Activated T-cell treated with anti-CD3 and anti-CD28 coated beads, Interleukin-2, amount 50 U/mL, for 4 hours (primary cell): ENCODE measurements around the gene B4GALT1. TPM values are rescaled to one million over a fixed set of nuclear protein-coding genes. Genes with fewer than 3 reads are reported as not detected.

Experiments
- ATAC-seq, 2 donors: fragments of 200-7000 bp; cut with Tn5 transposase; one replicate each; pipeline ENCODE4 v1.10.0; 2021
- DNase-seq: peaks from one replicate; pipeline ENCODE4 v3.0.0-alpha.2; 2020
- H3K27me3 Mint-ChIP-seq: one replicate; pipeline ENCODE4 v1.8.0; 2021; ENCODE audit warnings: low read depth, mixed read lengths
- H3K36me3 Mint-ChIP-seq: one replicate; pipeline ENCODE4 v1.8.0; 2022; ENCODE audit warnings: mixed read lengths; ENCODE audit not compliant: insufficient read depth
- H3K4me1 Mint-ChIP-seq: one replicate; pipeline ENCODE4 v1.8.0; 2021; ENCODE audit warnings: low read depth, mixed read lengths
- H3K4me3 Mint-ChIP-seq: one replicate; pipeline ENCODE4 v1.8.0; 2021; ENCODE audit warnings: mild to moderate bottlenecking, moderate library complexity, mixed read lengths
- H3K9me3 Mint-ChIP-seq: one replicate; pipeline ENCODE4 v1.8.0; 2021; ENCODE audit warnings: mixed read lengths
- total RNA-seq, 3 donors: library from RNA; stranded (reverse); gene quantifications; one replicate each; pipeline ENCODE4 v1.2.1, GENCODE V29; 2021

Gene B4GALT1
- total RNA-seq, 3 donors from 2014 or later = 30.2 to 43.4 (median 32.0) TPM

DNA sequence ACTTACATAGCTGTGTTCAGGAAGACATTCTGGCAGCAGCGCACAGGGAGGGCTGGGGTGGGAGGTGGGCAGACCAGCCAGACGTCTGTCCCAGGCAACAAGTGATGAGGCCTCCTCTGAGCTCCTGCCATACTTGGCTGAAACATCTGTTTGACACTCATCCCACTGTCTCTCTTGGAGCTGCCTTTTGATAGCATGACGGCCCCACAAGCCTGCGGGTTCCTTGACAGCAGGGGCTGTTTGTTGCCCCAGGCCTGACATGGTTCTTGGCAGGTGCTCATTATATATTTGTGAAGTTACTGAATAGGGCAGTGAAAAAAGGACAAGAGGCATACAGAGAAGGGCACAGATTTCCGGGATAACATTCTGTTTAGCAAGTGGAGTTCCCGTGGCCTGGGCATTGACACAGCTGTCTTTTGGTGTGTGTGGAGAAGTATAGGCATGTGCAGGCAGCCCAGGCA, 22.2 kb upstream of the B4GALT1 start:
- Mint-ChIP-seq H3K9me3 (no peaks in the 10 kb centered on the region), H3K27me3 (peaks cover 2% of the 10 kb centered on the region), H3K4me1 (no peaks in the 10 kb centered on the region), H3K36me3 (no peaks in the 10 kb centered on the region), H3K4me3 (no peak overlapping the region)
- ATAC-seq = no peak
- no peak for DNase-seq

DNA sequence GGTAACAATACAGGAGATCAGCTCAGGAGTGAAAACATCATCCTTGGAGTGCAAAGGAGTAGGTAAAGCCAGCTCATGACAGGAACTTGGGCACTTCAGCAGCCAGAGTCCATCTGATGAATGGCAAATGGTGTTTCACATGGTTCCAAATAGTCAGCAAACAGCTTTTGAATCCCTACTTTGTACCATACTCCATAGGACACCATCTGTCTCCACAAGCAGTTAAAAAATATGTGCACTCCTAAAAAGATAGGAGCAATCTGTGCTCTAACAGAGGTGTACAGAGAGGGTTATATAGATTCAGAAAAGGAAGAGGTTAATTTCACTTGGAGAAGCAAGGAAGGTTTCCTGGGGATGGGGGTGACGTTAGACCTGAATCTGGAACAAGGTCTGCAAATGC, 21.6 kb upstream of the B4GALT1 start:
- no peaks in the 10 kb centered on the region for H3K4me1 Mint-ChIP-seq
- H3K9me3 Mint-ChIP-seq = no peaks in the 10 kb centered on the region
- peaks cover 2% of the 10 kb centered on the region for H3K27me3 Mint-ChIP-seq
- no peaks in the 10 kb centered on the region for H3K36me3 Mint-ChIP-seq
- ATAC-seq (no peak), DNase-seq (no peak)
- H3K4me3 Mint-ChIP-seq = no peak overlapping the region

DNA sequence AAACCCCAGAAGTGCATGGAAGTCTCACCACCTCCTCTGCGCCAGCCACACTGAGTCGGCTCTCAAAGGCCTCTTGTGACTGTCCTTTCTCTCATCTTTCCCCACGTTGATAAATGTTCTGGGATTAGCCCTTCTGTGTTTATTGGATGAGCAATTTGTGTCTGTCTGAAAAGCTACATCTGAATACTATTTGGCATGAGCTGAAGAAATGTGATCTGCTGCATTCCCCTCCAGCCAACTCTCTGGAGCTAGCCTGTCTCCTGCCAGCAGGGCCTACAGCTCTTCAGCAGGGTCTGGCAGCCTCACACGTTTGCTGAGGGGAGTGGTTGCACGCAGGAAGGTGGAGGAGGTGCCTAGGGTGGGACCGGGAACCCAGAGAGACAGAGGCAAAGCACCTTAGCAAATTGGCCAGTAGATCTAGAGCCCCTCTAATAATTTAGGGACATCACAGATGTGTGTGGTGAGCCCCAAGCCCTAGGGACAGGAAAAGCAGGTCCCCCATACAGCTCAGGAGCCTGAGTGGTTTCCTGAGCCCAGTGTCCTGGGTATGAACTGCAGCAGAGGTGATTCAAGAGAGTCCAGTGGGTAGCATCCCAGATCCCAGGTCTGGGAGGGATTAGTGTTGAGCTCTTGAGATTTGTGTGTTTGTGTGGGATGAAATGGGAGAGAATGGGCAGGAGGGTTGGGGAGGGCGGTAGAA, 20.5 kb upstream of the B4GALT1 start:
- no peak overlapping the region for H3K4me3 Mint-ChIP-seq
- DNase-seq (no peak), ATAC-seq (no peak)
- peaks cover 2% of the 10 kb centered on the region for H3K27me3 Mint-ChIP-seq
- H3K36me3 Mint-ChIP-seq = no peaks in the 10 kb centered on the region
- no peaks in the 10 kb centered on the region for H3K4me1 Mint-ChIP-seq
- no peaks in the 10 kb centered on the region for H3K9me3 Mint-ChIP-seq

DNA sequence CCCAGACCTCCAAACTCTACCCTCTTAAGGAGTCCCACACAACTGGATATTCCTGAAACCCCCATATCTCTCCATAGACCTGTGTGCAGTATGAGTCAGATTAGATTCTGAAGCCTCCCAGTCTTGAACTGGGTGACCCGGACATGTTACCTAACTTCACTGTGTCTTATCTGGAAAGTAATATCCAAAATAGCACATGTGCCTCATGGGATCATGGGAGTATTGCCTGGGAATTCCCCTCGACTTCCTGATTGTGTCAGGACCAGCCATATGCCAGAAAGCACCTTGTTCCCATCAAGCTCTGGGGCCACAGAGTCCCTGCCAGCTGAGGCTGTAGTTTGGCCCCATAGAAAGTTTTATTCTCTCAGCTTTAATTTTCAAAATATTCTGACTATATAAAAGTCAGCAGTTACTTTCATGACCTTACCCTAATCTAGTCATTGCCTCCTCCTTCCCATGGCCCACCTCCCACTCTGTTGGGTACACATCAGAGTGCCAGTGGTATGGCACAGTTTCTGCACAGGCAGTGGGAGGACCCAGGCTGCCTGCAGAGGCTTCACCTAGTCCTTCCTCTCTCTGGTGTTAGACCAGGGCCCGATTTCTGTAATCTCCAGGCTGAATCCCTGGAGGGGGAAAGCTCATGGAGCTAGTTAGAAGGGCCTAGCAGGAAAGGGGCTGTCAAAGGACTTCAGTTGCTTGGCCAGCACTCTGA, 19.5 kb upstream of the B4GALT1 start:
- Mint-ChIP-seq H3K36me3 (no peaks in the 10 kb centered on the region), H3K9me3 (no peaks in the 10 kb centered on the region), H3K4me1 (no peaks in the 10 kb centered on the region), H3K4me3 (no peak overlapping the region), H3K27me3 (peaks cover 4% of the 10 kb centered on the region)
- DNase-seq (no peak), ATAC-seq (no peak)

DNA sequence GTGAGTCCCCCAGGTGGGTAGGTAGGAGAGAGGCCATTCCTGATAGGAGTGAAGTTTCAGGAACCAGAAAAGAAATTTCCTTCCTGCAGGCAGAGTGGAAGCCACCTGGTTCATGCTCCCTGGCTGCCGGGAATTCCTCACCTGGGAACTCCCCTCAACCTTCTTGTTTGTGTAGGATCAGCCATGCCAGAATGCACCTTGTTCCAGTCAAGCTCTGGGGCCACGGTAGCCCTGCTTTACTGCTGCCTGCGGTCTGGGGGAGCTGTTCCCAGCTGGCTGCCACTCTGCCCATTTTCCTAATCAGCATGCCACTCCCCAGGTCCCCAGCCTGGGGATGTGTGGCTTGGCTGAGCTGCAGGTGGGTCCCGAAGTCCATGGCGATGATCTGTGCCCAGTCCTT, 18.7 kb upstream of the B4GALT1 start:
- ATAC-seq (no peak), DNase-seq (no peak)
- peaks cover 4% of the 10 kb centered on the region for H3K27me3 Mint-ChIP-seq
- no peaks in the 10 kb centered on the region for H3K9me3 Mint-ChIP-seq
- H3K4me3 Mint-ChIP-seq = no peak overlapping the region
- H3K4me1 Mint-ChIP-seq = no peaks in the 10 kb centered on the region
- no peaks in the 10 kb centered on the region for H3K36me3 Mint-ChIP-seq

DNA sequence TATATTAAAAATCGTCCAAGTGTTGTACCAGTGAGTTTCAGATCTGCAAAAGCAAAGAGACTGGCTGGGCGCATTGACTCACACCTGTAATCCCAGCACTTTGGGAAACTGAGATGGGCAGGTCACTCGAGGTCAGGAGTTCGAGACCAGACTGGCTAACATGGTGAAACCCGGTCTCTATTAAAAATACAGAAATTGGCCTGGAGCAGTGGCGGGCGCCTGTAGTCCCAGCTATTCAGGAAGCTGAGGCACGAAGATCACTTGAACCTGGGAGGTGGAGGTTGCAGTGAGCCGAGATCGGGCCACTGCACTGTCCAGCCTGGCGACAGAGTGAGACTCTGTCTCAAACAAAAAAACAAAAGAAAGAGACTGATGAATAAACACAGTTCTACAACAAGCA, 18.3 kb upstream of the B4GALT1 start:
- no peaks in the 10 kb centered on the region for H3K9me3 Mint-ChIP-seq
- DNase-seq (no peak), ATAC-seq (no peak)
- peaks cover 4% of the 10 kb centered on the region for H3K27me3 Mint-ChIP-seq
- no peaks in the 10 kb centered on the region for H3K4me1 Mint-ChIP-seq
- H3K36me3 Mint-ChIP-seq = no peaks in the 10 kb centered on the region
- H3K4me3 Mint-ChIP-seq = no peak overlapping the region

DNA sequence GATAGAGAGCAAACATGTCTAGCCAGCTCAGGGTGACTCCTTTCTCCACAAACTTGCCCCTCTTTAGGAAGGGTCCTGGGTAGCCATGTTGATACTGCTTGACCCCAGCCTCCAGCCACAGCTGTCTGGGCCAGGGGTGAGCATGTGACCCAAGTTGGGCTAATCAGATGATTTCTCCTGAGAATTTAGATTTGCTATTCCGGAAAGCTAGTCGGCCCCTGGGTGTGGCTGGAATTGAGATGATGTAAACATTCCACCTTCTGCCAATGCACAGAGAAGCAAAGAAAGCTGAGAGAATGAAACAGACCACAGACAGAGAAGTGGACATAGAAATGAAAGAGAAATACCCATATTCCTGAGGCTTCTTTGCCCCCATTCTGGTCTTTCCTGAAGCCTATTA, 17.8 kb upstream of the B4GALT1 start:
- H3K36me3 Mint-ChIP-seq = no peaks in the 10 kb centered on the region
- no peak overlapping the region for H3K4me3 Mint-ChIP-seq
- ATAC-seq = no peak
- no peaks in the 10 kb centered on the region for H3K4me1 Mint-ChIP-seq
- H3K9me3 Mint-ChIP-seq = no peaks in the 10 kb centered on the region
- H3K27me3 Mint-ChIP-seq = peaks cover 4% of the 10 kb centered on the region
- DNase-seq = no peak

DNA sequence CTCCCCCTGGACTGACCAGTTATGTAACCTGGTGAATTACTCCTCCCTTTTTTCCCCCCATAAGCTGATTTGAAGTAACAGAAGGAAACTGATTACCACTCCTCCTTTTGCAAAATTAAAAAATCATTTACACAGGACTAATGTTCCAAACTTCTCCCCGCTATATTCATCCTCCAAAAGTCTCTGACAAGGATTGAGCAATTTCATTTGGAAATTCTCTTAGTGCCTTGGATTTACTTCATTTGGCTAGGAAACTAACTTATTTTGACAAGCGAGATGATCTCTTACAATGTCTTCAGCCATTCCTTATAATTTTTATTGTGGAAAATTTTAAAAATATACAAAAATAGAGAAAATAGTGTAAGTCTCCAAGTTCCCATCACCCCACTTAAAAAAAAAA, 15.4 kb upstream of the B4GALT1 start:
- peaks cover 4% of the 10 kb centered on the region for H3K27me3 Mint-ChIP-seq
- no peaks in the 10 kb centered on the region for H3K36me3 Mint-ChIP-seq
- H3K4me1 Mint-ChIP-seq = no peaks in the 10 kb centered on the region

DNA sequence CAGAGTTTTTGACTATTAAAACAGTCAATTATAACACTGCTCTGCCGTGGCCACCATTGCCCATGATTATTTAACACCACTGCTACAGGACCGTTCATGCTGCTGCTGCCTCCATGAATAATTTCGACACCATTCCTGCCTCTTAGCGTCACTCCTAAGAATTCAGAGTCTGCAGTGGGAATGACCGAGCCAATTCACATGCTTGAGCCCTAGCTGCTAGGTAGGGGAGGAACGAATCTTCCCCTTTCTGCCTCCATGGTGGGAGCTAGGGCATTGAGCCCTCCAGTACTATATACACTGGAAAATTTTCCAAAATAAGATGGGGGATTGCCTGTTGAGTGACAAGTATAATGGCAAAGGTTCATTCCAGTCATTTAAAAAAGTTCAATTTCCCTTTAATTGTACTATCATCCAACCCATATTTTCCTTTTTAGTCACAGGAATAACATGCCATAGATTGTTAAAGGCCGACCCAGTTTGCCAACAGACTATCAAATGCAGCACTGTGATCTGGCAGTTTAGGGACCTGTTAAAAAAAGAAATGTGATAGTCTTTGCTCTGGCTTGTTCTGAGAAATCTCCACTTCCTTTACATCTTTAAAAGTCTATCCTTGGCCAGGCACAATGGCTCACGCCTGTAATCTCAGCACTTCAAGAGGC, 13.5 kb upstream of the B4GALT1 start:
- no peak for DNase-seq
- H3K4me1 Mint-ChIP-seq = no peaks in the 10 kb centered on the region
- H3K36me3 Mint-ChIP-seq = no peaks in the 10 kb centered on the region
- H3K9me3 Mint-ChIP-seq = no peaks in the 10 kb centered on the region
- H3K27me3 Mint-ChIP-seq = peaks cover 2% of the 10 kb centered on the region
- ATAC-seq = no peak
- H3K4me3 Mint-ChIP-seq = no peak overlapping the region

More for the DNA sequence above, 15.4 kb upstream of the B4GALT1 start:
- ATAC-seq (no peak), DNase-seq (no peak)
- no peak overlapping the region for H3K4me3 Mint-ChIP-seq
- H3K9me3 Mint-ChIP-seq = no peaks in the 10 kb centered on the region

DNA sequence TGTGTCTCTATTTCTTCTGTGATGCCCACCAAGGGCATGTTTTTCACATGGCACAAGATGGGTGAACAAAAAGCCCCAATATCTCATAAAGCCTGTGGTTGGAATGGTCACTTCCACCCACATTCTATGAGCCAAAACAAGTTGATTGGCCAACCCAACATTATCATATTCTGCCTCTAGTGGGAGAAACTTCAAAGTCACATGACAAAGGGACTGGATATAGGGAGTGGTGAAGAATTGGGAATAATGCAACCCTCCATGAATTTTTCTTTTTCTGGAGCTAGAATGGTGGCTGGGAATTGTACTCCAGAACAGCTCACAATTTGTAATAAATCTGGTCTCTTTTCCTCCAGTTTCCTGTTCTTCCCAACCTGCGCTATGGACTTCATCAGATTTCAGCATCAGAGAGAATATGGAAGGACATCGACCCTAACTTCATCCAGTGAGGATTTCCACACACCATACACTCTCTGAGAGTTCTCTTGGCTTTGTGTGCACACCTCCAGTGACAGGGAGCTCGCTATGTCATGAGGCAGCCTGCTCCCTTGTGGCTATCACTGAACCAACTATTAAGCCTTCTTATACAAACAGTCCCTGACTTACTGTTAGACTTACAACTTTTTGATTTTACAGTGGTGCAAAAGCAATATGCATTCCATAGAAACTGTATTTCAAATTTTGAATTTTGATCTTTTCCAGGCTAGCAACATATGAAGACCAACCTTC, 12.0 kb upstream of the B4GALT1 start:
- Mint-ChIP-seq H3K27me3 (peaks cover 2% of the 10 kb centered on the region), H3K4me3 (no peak overlapping the region), H3K9me3 (no peaks in the 10 kb centered on the region), H3K36me3 (no peaks in the 10 kb centered on the region), H3K4me1 (no peaks in the 10 kb centered on the region)
- ATAC-seq (peak in 1 of 2 donors; percentile 34), DNase-seq (no peak)

DNA sequence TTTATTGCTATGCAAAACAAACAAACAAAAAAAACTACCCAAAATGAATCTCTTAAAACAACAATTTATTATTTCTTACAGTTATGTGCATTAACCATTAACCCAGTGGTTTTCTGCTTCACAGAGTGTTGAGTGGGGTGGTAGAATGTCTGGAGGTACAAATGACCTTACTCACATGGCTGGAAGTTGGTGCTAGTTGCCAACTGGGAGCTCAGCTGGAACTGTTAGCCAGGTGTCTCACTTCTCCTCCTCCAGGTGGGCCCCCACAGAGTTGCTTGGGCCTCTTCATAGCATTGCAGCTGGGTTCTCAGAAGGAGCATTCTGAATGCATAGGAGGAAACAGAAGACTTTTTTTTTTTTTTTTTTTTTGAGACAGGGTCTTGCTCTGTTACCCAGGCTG, 10.5 kb upstream of the B4GALT1 start:
- Mint-ChIP-seq H3K36me3 (no peaks in the 10 kb centered on the region), H3K9me3 (no peaks in the 10 kb centered on the region), H3K4me1 (no peaks in the 10 kb centered on the region), H3K27me3 (peaks cover 2% of the 10 kb centered on the region), H3K4me3 (no peak overlapping the region)
- ATAC-seq (no peak), DNase-seq (no peak)

DNA sequence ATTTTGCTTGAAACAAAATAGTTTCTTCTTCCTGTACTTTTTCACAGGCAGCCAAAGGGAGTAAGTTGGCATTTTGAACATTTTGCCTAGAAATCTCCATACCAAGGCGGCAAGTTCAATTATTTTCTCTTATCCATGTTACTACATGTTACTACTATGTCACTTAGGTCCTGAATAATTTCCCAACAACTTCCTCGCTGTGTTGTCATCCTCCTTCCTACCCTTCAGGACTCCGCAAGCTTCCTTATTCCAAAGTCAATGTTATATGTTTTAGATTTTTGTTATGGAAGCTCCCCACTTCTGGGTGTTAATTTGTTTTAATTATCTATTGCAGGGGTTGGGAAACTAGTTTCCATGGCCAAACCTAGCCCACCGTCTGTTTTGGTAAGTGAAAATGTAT, 9.9 kb upstream of the B4GALT1 start:
- Mint-ChIP-seq H3K4me3 (no peak overlapping the region), H3K9me3 (no peaks in the 10 kb centered on the region), H3K4me1 (no peaks in the 10 kb centered on the region), H3K27me3 (peaks cover under 1% of the 10 kb centered on the region), H3K36me3 (no peaks in the 10 kb centered on the region)
- DNase-seq = no peak
- no peak for ATAC-seq

DNA sequence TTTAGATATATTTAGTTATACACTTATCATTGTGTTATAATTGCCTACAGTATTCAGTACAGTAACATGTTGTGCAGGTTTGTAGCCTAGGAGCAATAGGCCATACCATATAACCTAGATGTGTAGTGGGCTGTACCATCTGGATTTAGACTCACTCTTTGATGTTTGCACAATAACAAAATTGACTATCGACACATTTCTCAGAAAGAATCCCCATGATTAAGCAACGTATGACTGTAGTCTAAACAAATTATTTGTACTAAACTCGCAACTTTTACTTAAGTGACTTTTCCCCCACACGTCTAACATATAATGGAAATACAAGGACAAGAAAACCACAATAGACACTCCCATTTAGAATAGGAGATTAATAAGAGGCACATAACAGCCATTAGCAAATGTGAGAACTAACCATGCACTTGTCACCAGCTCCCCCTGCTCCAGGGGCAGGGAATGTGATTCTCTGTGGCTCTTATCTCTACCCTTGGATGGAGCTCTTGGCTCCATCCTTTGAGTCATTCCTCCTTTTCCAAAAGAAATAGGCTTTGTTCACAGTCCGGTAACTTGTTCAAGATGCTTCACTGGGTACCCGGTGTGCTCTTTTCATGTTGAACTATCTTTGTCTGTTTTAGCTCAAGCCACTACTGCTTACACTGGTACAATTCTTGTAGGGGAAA, 8.7 kb upstream of the B4GALT1 start:
- DNase-seq (no peak), ATAC-seq (no peak)
- Mint-ChIP-seq H3K4me3 (no peak overlapping the region), H3K9me3 (no peaks in the 10 kb centered on the region), H3K27me3 (no peaks in the 10 kb centered on the region), H3K4me1 (peaks cover 1% of the 10 kb centered on the region), H3K36me3 (no peaks in the 10 kb centered on the region)
